Measurements from ENCODE around the gene PPP1R1C.
"Not testable (repeated sequence)": the region's sequence is repeated elsewhere in the genome, so short reads cannot be mapped to it uniquely, and the experiment has no call there.

Gene PPP1R1C

DNA sequence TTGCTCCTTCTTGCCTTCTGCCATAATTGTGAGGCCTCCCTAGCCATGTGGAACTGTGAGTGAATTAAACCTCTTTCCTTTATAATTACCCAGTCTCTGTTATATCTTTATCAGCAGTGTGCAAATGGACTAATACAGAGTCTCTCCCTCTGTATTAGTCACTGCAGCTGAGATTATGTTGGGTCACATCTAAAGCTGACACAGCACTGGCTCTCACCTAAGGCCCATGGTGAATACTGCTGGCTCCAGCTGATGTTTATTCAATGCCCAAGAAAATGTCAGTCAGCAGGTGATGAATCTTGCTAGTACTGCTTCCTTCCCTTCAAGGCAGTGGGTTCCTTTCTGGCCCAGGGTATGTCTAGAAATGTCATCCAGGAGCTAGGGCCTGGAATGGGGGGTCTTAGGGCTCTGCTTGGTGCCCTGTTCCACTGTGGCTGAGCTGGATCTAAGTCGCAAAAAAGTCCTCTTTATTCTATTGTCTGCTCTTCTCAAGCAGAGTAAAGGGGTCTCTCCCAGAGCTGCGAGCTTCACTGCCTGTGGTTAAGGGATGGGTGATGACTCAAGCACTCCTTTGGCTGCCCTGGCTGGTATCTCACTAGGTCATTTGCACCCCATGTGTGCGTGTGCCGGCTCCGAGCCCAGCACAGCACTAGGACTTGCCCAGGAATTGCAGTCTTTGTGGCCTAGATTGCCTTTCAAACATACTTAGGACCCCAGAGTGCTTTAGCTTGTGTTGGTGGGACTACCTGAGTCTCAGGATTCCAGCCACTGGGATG lies 29.9 kb downstream of the PPP1R1C start:
- DNase-seq = no peak

DNA sequence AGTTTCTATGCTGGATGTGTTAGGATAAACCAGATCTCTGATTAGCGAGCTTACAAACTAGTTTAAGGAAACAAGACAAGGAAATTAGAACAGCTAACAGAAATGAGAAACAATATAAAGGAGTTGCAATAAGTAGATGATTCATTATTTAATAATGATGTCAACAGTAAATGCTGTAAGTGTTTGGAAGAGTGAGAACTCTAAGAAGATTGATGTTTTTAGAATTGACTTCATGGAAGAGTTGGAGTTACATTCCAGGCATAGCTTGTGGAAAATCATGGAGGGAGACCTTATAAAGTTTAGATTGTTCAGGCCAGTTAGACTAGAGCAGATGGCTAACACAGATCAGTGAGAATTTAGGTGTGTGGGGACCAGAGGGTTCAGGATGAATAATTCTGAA lies 32.6 kb downstream of the PPP1R1C start:
- no peak for DNase-seq

DNA sequence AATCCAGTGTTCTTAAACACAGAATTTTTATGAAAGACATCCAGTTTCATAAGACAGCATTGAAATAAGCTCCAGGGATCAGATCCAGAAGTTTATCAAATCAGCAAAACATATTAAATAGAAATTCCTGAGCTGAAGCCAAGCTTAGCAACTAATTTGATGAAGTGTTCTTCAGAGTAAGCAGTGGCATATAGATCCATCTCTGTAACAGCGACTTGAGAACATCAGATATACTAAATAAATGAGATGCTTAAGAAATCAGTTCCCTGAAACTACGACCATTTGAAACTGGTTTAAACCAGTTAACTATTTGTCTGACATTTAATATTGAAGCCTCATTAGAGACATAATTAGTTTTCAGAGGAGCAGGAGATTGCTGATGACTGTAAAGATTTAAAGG lies 34.1 kb downstream of the PPP1R1C start:
- no peak for DNase-seq

DNA sequence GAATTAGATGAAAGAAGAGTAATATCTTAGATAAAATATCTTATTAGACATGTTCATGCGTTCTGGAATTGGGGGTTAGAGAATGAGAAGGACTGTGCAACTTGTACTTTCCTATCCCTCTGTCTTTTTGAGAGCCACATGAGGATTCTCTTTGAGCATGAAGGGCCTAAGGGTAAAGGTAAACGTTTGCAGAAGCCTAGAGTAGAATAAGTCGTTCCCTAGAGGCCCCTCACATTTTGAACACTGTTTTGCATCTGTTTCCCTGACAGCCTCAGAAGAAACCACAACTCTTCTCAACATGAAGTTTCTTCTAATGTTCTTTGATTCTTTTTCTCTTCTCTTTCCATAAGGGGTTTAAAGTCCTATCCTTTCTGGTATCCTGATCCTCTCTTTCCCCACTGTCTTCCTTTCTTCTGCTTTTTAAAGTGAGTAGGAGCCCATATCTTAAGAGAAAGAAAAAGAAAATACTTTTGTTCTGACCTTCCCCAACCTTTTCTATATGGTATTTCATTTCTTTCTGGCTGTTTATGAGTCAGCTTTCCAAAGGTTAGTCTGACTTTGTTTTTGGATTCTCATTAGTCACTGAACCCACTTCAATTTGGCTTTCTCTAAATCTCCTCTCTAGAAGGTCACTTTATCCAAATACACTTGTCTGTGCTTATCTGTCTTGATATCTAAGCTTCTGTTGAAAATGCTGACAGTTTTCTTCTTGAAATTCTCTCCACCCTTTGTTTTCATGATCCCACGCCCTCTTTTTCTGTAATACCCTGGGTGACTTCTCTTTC lies 34.8 kb downstream of the PPP1R1C start:
- DNase-seq = no peak

DNA sequence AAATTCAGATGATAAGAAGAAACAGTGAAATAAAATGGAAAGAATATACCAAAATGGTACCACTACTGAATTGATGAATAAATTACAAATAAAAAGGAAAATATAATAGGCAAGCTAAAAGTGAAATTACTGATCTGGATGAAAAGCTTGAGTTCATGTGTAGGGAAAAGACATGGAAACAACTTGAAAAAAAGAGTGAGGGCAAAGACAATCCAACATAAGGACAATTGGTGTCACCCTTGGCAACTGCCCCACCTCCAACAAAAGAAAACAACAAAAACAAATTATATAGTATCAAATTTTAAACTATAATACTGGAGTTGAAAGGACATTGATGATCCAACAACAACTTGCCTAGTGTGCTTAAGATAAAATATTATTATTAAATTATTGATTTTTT lies 37.6 kb downstream of the PPP1R1C start:
- DNase-seq = no peak

DNA sequence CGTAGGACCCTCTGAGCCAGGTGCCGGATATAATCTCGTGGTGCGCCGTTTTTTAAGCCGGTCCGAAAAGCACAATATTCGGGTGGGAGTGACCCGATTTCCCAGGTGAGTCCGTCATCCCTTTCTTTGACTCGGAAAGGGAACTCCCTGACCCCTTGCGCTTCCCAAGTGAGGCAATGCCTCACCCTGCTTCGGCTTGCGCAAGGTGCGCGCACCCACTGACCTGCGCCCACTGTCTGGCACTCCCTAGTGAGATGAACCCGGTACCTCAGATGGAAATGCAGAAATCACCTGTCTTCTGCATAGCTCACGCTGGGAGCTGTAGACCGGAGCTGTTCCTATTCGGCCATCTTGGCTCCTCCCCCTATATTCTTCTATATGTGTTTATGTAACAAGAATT lies 45.2 kb downstream of the PPP1R1C start:
- not testable (repeated sequence) for DNase-seq

DNA sequence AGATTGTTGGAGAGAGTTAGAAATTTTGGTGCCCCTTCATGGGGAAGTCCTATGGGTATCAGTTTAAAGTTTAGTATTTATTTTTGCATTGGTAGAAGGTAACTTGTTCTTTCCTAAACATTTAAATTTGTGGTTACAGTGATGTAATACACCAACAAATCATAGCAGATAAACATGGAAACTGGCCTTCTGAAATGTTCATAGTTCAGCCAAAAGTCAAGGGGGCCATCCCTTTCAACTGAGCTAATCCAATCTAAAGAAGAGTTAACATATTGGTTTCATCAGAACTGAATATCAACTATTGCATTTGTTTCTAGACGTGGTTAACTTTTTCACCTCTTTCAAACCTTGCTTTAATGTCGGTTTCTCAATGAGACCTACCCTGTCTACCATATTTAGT lies 46.3 kb downstream of the PPP1R1C start:
- no peak for DNase-seq

DNA sequence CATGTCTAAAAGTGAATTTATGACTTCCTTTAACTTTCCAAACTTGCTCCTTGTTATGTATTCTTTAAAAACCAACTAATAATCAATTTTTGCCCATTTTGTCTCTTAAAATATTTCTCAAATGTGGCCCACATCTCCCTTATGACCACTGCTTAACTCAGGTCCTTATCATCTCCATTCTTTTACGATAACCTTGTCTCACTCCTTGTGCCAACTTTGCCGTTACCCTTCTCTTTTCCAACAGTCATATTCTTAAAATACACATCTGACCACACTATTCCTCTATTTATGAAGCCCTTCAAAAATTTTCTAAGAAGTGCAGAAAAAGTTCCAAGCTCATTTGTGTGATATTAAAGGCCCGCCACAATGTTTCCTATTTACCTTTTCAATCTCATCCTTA lies 47.8 kb downstream of the PPP1R1C start:
- DNase-seq = no peak

DNA sequence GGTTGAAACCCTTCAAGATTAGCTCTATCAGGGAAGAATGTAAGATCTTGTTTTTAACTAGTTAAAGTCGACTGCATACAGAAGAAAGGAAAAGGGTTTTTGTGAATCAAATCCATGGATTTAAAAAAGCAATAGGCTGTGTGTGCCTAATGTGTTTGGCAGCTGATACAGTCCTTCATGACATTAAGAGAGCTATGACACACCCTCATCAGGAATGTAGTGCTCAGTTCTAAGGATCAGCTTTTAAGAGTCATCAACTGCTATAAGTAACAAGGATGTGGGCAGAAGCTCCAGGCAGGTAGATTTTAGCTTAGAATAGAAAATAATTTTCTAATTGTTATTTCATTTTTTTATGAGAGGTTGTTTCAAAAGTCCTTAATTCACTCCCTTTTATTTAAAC lies 52.9 kb downstream of the PPP1R1C start:
- DNase-seq = no peak

DNA sequence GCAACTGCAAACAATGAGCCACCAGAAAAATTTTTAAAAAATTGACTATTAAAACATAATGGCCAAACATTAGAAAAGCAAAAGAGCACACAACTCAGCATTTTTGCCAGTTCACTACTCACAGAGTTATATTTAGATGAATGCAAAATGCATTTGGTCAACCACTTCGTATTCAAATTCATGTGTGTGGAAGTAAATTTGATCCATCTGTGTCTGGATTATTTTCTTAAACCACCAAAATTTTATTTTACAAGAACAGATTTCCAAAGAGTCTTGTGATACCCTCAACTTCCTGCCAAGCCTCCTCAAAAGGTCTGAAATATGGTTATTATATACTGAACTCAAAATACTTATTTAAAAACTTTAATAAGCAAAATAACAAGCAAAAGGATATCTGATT lies 57.4 kb downstream of the PPP1R1C start:
- no peak for DNase-seq

DNA sequence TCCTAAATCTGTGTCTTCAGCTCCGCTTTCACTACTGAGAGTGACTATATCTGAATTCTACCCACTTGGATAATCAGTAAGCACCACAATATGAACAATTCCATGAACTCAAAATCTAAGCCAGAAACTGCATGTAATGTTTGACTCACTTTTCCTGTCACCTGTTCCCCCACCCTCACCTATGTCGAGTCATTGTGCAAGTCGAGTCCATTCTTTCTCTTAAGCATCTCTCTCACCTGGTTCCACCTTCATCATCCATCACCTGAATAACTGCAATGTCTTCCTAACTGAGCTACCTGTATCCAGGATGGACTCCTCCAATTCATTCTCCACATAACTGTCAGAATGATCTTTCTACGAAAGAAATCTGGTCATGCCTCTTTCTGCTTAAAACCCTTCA lies 58.2 kb downstream of the PPP1R1C start:
- no peak for DNase-seq

DNA sequence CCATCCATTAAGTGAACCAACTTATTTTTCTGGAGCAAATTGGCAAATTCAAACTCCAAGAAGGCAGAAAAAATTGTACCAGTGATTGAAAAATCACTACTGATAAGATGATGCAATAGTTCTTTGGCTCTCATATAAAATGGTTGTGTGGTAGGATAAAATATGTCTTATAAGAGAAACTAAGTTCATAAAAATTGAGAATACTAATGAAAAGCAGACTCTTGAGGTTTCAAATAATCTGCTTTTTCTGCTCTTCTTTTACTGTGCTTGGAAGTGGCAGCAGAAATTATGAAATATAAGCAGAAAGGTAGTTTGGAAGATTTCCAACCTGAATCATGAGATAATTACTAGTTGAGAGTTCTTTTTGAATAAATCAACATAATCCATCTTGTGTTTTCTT lies 61.9 kb downstream of the PPP1R1C start:
- no peak for DNase-seq

DNA sequence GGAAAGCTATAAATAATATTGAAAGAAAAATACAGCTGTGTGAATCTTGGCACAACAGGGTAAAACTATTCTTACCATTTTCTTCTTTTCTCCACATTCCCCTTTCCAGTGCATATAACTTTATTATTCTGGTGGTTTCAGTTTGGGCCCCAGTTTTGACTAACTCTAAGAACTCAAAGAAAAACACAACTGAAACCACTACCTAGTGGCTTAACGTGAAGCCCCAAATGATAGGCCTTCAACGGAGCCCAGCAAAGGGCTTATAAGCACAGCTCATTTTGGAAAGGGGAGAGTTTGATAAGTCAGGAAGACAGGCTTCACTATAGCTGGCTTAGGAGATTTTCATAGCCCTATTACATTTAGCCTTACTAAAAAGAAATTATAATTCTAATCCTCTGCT lies 62.4 kb downstream of the PPP1R1C start:
- no peak for DNase-seq

DNA sequence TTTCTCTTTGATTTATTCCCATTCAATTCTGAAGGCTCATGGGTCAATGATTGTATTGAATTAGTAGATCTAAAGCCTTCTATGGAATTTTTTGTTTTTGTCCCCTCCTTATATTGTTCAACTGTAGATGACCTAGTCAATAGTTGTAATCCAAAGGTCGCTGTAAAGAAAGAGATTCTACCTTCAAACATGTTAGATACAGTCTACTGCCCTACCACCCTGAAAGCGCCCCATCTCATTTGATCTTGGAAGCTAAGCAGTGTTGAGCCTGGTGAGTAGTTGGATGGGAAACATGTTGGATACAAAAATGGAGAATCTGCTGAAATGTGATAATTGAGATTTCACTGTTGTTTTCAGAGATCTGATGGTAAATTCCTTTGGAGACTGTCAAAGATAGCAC lies 63.0 kb downstream of the PPP1R1C start:
- DNase-seq = no peak

DNA sequence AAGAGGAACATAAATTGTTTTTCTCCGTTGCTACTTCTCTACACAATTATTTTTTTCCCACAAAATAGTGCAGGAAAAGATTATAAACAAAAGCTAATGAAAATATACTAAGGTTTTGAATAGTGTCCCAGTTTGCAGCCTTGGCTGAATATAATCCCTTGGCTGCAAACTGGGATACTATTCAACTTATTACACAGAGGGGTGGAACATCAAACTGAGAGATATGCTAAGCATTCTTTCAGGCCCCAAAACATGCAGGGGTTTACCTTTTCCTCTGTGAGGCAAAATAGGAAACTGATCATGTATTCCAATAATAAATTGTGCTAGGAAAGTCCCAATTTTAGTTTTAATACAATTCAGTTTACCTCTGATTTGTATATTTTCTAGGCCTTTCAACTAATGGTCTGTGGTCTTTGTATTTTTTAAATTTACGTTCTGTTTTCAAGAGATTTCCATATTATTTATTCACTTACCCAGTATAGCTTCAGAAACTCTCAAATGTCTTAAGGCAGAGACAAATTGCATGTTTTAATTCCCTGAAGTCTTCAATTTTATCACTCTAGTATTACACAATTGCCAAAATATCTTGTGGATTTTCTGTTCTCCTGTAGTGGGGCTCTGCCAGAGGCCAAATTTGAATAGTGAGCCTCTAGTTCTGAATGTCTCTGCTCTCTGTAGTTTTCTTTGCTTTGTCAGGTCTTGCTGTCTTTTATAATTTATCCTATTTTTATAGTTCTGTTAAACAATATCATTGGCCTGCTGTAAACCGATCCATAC lies 63.9 kb downstream of the PPP1R1C start:
- DNase-seq = no peak

DNA sequence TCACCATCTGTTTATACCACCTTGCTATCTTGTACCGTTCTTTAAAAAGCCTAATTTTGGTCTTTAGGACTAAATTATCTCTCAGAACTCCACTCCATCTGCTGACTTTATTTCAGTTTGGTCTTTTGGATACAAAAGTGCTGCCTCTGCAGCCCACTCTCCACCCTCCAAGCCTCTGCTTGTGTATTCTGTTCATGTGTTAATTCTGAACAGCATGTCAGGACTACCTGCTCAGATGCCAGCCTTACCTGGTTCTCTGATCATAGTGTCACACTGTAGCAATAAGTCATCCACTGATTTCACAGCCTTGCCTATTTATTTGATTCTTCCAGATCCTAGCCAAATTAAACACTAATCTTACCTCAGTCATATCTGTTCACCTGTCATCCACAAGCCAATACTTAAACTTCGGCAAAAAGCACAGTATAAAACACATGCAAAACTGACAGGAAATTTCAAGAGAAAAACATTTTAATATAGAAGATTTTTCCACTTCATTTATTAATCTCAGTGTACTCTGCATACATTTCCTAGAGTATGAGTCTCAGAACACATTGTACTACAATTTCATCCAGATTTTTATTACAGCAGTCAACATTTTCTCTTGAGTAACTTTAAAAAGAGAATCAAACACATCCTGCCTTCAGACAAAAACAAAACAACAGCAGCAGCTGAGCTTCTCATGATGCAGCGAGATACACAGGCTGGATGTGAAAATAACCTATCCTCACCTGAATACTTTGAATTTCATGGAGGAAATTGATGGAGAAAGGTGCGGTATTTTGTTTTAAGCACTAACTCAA lies 64.9 kb downstream of the PPP1R1C start:
- no peak for DNase-seq

DNA sequence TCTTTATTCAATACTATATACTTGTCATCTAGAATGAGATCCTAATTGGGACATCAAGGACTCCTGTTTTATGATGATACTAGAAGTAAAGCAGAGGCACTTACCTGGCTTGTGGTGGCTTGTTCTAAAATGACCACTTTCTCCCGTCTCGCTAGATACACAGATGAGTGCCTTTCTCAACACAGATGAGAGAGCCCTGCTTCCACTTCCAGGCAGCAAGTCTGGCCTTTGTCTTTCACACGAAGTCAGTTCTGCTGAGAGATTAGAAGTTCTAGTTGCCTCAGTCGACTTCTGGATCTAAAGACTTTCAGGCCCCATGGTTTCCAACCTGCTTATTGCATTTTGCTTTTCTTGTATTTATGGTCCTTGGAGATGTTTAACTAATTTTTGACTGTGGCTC lies 70.3 kb downstream of the PPP1R1C start:
- no peak for DNase-seq

DNA sequence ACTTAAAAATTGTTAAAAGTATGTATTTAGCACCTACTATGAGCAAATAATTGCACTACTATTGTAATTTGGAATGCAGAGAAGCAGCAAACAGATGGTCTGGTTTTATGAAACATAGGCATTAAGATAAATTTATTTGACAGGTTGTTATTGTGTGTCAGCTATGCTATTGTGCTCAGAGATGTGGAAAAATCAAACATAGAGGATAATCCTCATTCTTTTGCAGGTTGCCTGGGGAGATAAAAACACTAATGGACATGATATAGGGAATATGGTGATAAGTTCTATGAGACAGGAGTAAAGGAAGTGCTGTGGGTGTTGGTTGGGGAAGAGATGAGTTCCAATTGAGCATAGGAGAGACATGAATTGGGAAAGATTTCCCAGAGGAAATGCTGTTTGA lies 71.3 kb downstream of the PPP1R1C start:
- DNase-seq = peak in 1 of 14 donors; percentile 2

DNA sequence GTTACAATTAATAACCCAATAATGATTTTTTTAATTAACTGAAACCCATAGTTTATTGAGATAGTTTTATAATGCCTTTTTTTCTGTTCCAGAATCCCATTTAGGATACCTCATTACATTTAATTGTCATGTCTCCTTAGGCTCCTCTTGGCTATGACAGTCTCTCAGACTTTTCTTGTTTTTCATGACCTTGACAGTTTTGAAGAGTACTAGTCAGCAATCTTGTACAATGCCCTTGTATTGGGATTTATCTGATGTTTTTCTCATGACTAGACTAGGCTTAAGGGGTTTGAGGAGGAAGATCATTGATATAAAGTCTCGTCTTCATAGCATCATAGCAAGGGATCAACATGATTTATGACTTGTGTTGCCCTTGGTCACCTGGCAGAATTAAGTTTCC lies 72.4 kb downstream of the PPP1R1C start:
- no peak for DNase-seq

DNA sequence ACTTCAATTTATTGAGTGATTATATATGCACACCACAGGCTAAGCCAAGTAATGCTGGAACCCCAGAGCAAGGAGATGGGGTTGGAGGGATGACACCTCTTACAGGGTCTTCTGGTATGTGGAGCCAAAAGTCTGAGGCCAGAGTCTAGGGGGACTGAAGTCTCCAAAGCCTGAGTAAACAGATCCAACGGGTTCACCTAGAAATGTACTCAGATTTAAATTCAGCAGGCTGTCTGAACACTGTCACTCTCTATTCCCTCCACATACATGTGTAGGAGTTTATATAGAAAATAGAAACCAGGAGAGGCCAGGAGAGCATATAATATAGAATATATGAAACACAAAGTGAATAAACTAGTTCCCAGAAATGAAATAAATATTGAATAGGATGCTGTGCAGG lies 76.1 kb downstream of the PPP1R1C start:
- no peak for DNase-seq

DNA sequence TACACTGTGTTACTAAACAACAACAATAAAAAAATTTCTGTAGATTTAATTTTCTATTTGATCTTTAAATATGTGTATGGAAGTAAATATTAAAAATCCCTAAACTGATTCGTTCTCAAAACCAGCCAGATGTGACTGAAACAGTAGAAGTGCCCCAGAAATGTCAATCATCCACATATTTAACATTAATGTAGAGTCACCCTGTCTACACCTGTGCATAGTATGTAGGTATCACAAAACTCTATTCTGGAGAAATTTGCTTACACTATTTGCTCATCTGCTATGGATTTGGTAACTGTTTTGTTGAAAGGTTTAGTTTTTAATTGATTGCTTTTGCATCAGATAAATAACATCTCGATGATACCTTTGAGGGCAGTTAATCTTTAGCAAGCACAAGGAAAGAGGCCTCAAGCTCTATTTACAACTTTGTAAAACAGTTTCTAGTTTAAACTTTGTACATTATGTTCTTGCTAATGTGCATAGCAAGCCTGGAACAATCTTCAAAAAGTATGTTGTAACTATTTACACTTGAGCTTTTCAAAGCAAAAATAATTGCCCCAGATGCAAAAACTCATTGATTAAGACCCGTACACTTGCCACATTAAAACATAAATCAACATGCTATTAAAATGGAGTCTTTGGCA lies 76.8 kb downstream of the PPP1R1C start:
- no peak for DNase-seq
